GM21367 (cell line): ENCODE measurements around the gene NPTN.
"Not testable (repeated sequence)": the region's sequence is repeated elsewhere in the genome, so short reads cannot be mapped to it uniquely, and the experiment has no call there.

ENCODE experiments used
- ATAC-seq: cut with Tn5 transposase; IDR thresholded peaks from one replicate; pipeline ENCODE4 v1.9.1; 2021; ENCODE audit not compliant: unreplicated experiment

The NPTN gene

DNA sequence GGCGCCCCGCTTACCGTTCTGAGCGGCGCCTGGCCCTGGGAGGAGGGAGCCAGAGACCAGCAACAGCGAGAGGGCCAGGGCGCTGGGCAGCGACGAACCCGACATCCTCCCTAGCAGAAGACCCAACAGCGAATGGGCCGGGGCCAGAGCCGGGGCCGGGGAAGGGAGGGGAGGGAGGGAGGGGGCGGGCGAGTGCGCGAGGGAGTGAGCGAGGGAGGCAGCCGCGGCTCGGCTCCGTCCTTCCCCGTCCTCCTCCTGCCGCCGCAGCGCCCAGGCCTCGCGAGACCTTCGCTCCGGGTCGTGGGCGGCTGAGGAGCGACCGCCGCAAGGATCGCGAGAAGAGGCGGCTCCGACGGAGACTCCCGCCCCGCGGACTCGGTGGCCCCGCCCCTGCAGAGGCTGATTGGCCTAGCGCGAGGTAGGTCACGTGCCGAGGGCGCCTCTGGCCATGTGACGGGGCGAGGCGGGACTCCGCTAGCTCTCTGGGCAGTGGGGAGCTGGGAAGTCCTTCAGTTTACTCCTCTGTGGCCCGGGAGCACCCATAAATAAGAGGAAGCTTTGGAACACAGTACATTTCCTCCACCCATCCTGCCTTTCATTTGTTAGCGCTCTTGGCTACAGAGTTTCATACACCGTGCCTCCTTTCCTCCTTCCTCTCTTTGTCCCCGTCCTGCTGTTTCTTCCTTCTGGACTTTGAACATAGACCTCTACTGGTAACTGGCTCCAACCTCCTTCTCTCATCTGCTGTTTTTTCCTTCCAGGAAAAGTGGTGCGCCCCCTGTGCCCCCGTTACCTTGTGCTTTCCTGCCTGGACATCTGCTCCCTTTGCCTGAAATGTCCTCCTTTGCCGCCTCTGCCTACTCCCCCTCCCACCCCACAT, at the start of gene NPTN:
TSS of gene NPTN (minus strand) at position 279 of the 880 bp plus-strand sequence. CDS start at position 105, 174 bp downstream.
- ATAC-seq, result peak; percentile 83

DNA sequence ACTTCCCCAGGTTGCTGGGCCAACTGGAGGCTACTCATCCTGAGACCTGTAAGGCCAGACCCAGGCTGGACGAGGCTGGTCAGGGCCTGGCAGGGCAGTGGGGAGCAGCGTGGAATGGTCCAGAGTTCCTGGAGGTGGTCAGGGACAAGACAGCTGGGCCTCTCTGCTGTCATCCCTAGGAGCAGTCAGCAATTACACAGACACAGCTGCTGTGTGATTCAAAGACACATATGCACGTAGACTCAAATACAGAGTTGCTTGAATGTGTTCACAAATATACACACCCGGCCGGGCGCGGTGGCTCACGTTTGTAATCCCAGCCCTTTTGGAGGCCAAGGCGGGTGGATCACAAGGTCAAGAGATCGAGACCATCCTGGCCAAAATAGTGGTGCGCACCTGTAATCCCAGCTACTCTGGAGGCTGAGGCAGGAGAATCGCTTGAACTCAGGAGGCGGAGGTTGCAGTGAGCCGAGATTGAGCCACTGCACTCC, 49.5 kb upstream of the NPTN start:
- no peak for ATAC-seq

DNA sequence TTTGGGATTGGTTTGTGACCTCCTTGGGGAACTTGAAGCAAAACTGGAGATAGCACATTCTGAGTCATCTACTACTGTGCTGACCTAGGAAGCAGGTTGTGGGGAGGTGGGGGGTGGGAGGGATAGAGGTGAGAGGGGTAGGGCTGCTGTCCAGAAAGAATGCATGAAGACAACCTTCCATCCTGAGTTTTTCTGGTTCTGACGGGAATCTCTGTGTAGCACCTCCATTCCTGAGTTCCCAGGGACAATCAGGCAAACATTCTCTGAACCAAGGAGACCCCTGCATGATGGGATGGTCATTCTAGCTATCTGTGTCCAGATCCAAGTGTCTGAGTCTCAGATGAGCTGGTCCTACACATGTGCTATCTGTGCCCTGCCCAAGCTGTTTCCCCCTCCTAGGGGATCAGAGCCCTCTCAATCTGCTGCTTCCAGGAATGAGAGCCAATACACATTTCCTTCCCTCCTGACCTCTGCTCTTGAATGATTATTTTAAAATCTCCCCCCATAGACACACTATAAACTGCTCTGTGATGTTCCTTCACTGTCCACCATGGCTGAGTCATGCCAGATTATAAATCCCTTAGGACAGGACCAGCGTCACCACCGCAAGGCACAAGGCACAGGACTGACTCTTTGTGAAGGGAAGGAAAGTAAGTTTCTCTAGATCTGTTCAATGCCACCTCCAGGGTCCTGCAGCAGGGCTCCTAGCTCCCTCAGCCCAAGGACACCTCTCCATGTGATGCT, 48.8 kb upstream of the NPTN start:
- ATAC-seq, result no peak

DNA sequence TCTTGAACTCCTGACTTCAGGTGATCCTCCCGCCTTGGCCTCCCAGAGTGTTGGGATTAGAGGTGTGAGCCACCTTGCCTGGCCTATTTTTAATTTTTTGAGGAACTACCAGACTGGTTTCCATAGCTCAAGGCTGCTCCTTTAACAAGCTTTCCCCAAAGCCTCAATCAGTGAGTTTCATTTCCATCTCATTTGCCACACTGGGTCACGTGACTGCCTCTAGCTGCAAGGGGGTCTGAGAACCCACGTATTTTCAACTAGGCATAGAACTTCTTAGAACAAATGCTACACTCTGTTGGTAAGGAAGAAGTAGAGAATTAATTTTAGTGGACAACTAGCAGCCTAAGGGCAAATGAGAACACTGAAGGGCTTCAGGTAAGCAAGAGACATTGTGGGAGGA, 47.9 kb upstream of the NPTN start:
- ATAC-seq, result no peak

DNA sequence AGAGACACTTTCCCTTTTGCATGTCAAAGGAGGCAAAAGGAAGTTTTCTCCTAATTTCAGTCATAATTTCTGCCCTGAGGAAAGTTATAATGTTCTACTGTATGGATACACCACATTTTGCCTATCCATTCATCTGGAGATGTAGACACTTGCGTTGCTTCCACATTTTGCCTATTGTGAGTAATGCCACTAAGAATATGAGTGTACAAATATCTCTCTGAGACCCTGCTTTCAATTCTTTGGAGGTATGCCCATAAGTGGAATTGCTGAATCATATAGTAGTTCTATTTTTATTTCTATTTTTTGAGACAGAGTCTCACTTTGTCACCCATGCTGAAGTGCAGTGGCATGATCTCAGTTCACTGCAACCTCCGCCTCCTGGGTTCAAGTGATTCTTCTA, 47.4 kb upstream of the NPTN start:
- ATAC-seq, result no peak

DNA sequence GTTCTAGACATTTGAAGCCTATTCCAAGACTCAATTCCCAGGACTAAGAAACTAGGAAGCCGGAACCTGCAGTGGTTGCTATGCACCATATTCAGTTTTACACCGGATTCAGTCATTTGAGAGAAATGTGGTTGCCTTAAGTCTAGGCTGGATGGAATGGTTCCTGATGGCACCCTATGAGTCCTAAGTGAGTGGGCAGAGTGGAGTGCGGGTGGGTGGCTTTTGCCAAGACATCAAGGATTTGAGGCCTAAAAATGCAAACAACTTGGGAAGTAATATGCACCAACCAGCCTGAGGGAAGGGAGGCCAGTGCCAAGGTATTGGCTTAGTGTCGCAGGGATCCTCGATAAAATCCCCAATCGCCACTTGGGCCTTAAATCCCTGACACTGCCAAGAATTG, 46.8 kb upstream of the NPTN start:
- no peak for ATAC-seq

DNA sequence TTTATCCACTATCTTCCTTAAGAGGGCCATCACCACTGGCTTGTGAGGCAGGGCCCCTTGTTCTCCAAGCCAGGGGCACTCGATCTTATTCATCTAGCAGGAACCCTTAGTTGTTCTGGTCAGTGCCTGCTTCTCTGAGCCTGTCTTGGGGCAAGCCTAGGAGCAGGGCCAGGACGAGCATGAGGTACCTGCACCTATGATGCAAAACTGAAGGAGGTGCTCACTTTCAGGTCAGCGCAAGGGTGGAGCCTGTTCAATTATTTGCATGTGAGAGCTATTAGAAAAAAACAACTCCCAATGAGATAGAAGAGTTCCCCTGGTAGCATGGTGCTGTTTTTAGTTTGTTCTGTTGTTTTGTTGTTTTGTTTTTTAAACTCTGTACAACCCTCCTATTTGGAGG, 46.0 kb upstream of the NPTN start:
- no peak for ATAC-seq

DNA sequence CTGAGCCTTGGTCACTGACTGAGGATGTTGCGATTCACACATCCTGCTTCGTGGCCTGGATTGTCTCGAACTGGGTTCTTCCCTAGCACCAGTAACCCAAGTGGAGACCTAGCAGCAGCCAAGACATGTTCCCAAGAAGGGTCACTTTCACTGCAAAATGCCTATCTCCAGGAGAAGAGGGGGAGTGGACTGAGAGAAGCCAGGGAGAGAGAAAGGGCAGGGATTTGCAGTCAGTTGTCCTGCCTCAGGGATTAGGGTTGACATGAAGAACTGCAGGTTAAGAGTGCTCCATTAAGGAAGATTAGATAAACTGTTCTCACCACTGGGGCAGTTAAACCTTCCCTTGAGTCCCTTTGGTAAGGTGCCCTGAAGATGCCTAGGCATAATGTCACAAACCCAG, 45.3 kb upstream of the NPTN start:
- ATAC-seq, result no peak

DNA sequence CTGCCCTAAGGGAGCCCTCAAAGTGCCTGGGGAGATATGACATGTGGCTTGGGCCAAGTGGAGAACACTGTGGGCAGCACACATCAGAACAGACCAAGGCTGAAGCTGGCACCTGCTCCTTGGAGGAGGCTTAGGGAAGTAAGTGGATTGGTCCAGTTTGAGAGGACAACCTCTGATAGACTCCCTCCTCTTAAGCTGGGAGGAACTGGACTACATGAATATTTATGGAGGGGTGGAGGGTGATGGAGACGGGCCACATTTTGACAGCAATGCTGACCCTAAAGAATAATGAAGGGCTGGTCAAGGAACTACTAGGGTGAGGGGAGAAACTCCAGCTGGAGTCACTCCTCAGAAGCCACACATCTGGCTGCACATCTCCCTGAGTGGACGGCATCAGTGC, 44.5 kb upstream of the NPTN start:
- ATAC-seq, result no peak

DNA sequence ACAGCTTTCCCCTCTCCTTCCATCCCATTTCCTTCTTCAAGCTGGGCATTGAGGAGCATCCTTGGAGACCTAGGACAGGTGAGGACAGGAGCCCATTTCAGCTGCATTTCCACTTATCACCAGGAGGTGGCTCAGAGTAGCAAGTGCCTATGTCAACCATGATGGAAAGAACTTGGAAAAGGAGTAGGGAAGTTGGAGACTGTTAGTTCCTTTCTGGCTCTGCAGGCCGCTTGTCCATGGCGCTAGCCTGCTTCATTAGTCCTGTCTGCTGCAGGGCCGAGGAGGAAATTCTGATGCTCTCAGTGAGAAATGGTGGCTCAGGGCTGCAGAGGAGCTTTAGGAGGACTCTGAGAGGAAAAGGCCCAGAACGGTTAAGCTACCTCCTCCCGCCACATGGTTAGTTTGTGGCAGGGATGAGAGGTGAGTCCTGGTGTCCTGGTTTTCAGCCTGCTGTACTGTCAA, 44.0 kb upstream of the NPTN start:
- ATAC-seq, result no peak

DNA sequence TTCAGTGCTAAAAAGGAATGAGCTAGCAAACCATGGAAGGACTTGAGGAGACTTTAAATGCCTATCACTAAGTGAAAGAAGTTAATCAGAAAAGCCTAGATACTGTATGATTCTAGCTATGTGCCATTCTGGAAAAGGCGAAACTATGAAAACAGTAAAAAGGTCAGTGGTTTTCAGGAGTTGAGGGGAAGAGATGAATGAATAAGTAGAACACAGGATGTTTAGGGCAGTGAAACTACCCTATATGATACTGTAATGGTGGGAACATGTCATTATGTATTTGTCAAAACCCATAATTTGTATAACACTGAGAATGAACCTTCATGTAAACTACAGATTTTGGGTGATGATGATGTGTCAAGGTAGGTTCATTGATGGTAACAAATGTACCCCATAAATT, 41.4 kb upstream of the NPTN start:
- no peak for ATAC-seq

DNA sequence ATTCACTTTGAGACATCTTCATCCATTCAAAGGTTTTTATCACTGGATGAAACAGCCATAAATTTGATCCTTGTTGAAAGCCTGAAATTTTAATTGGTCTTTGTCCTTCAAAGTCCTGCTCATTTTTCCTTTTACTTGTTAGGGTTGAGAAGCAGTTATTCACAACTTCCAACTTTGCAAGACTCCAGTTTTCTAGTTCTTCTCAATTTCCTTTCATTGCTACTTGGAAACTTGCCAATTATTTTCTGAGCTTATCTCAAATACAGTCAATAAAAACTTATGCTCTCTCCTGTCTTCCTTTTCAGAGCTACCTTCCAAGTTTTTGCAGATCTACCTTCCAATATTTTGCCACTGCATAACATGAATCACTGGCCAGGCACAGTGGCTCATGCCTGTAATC, 27.3 kb upstream of the NPTN start:
- no peak for ATAC-seq

DNA sequence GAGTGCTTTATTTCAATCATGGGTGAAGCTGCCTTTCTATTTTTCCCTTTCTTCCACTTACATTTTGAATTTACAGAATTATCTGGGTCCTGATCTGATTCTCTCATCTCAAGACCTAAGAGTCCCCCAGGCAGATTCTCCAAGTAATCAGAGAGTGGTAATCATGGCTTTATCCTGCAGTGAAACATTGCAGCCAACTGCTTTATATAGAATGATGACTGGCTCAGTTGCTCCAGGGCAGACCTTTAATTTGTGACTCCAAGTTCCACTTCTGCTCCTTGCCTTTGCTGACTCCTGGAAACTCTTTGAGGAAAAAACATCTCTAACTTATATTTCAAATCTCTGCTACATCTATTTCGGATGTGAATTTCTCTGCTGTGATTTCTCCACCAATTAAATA, 25.5 kb upstream of the NPTN start:
- no peak for ATAC-seq

DNA sequence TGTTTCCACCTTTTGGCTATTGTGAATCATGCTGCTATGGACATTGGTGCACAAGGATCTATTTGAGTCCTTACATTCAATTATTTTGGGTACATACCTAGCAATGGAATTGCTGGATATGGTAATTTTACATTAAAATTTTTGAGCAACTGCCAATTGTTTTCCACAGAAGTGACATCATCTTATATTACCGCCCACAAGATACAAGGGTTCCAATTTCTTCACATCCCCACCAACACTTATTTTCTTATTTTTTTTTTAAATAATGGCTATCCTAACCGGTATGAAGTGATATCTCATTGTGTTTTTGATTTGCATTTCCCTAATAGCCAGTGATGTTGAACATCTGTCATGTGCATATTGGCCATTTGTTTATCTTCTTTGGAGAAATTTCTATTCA, 22.5 kb upstream of the NPTN start:
- no peak for ATAC-seq

DNA sequence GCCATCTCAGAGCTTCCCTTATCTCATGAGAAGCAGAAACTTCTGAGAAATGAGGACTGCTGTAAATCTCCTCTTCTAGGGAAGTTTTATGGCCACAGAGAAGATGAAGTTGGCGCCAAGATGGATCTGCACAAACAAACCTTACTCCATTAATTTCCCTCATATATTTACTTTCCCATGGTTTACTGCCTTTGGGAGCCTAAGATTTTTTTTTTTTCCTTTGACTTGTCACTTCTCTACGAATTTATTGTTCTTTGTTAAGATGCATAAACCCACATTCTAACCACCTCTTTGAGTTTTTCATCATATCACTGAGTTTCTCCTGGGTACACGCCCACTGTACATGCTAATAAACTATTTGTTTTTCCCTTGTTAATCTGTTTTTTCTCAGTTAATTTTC, 21.5 kb upstream of the NPTN start:
- ATAC-seq, result no peak

DNA sequence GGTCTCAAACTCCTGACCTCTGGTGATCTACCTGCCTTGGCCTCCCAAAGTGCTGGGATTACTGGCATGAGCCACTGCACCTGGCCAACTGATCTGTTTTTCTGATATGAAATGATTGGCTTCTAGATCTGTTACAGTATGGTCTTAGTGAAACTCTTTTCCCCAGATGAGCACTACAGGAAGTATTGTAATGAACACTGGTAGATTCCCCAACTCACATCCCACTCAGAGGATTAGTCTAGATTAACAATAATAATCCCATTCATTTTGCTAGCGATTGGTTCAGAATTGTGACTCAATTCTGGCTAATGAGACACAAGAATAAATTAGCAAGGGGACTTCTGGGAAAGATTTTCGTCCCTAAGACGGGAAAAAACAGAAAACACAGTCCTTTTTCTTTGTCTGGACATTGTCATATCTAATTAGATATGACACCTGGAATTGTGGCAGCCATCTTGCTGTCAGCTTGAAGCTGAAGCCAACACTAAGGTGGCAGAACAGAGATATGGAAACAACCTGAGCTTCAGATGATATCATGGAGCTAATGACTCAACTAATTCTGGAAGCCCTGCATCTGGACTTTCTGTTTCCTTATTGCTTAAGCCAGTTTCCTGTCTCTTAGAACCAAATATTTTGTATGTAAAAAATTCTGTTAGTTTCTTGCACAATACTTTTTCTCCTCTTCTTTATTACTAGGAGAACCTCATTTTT, 17.4 kb upstream of the NPTN start:
- no peak for ATAC-seq

DNA sequence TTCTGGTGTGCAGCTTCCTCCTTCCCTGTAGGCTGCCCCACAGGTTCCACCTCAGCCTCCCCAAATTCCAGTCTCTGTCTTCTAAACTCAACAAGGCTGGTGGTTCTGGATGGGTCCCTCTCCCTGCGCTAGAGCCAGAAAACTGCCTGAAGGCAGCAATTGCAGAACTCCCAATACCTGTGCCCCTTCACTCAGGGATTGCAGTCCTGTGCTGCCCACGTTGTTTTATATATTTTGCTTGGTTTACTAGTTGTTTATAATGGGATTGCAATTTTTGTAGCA, 14.8 kb upstream of the NPTN start:
- no peak for ATAC-seq

DNA sequence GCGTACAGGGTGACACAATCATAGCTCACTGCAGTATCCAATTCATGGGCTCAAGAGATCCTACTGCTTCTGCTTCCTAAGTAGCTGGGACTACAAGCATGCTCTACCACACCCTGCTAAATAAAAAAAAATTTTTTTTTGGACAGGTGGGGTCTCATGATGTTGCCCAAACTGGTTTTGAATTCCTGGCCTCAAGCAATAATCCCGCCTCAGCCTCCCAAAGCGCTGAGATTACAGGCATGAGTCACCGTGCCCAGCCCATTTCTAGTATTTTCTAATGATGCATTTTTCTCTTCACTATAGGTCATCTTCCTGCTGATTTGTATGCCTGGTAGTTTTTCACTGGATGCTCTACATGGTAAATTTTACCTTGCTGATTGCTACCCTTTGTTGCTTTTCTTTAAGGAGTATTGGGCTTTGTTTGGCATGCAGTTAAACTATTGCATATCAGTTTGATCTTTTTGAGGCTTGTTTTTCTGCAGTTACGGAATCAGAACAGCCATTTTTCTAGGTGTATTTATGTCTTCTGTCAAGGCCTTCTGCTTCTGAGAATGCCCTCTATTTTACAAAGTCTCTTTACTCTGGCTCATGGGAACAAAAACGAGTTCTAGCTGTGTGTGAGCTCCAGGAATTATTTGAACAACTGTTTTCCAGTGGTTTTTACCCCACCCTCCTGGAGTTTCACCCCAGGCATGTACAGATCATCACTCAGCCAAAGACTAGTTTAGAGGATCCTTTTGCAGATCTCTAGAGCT, 14.2 kb upstream of the NPTN start:
- ATAC-seq, result no peak

DNA sequence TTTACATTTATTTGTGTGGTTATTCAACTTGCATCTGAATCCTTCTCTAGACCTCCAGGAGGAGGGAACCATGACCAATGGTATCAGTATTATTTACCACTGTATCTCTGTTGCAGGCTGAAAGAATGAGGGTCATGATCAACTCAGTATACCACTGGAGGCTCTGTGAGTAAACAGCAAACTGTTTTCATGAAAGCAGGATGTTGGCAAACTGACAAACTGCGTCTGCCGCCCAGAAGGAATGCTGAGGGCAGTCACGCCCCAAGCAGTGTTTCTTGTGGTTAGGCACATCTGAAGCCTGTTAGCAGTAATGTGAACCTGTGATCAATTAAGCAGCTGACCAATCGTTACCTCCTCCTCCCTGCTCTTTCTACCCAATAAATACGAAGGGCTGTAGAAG, 6.3 kb upstream of the NPTN start:
- ATAC-seq, result not testable (repeated sequence)

DNA sequence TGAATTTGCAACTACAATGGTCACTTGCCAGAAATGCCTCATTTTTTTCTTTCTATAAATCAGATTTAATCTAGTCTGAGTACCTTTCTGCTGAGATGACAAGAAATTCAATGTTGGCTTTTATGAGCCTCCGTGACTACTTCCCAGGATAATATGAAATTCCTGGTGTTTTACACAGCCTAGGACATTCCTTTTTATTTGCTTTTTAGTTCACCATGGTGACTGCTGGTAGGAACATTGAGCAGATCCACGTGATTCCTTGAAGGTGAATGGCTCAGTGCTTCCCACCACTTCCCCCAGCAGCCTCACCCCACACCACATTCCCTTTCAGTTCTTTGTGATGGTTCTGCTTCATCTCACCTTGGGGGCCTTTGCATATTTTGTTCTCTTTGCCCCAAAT, 4.3 kb upstream of the NPTN start:
- no peak for ATAC-seq

DNA sequence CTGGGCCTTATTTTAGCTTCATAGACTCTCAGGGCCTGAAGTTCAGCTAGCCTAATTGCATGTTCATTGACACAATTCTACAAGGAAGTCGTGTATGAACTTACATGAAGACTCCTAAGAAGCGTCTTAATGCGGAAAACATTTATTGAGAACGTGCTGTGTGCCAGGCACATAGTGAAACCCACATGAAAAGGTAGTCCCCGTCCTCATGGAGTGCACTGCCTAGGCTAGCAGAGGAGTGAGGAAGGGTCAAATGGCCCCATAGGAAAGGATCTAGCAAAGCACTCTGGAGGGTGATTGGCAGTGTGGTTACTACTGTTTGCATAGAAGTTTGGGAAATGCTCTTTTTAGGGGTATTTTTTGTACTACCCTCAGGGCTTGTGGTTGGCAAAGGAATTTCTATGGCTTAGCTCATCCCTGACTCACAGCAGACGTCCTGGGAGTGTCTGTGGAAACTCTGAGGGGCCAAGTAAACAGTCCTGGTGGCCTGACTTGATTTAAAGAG, 854 bp upstream of the NPTN start:
- no peak for ATAC-seq
